Esophagus (tissue), 2 donors: ENCODE measurements around the gene PLEK2. TPM values are rescaled to one million over a fixed set of nuclear protein-coding genes. Genes with fewer than 3 reads are reported as not detected.
A peak's percentile ranks its signal among the peaks of the same experiment; 100 is the strongest.

Experiments
- H3K27ac ChIP-seq, 2 donors: one replicate each; pipeline ENCODE4 v1.5.1; 2013; ENCODE audit warnings: low read depth in 2 of 2, mild to moderate bottlenecking in 2 of 2, inconsistent platforms in 1 of 2, low read length in 1 of 2, moderate library complexity in 1 of 2
- H3K27me3 ChIP-seq, 2 donors: one replicate each; pipeline ENCODE4 v1.6.1; 2013; ENCODE audit warnings: low read length in 2 of 2, control low read depth in 1 of 2, mild to moderate bottlenecking in 1 of 2; ENCODE audit not compliant: insufficient read depth in 2 of 2, control insufficient read depth in 1 of 2
- H3K36me3 ChIP-seq, 2 donors: one replicate each; pipeline ENCODE4 v1.6.1; 2013; ENCODE audit warnings: low read length in 1 of 2; ENCODE audit not compliant: control insufficient read depth in 2 of 2, insufficient read depth in 2 of 2
- H3K4me1 ChIP-seq, 2 donors: one replicate each; pipeline ENCODE4 v1.6.1; 2013; ENCODE audit warnings: low read length in 1 of 2; ENCODE audit not compliant: control insufficient read depth in 2 of 2, insufficient read depth in 2 of 2
- H3K4me3 ChIP-seq, 2 donors: one replicate each; pipeline ENCODE4 v1.5.1; 2013; ENCODE audit warnings: low read length in 2 of 2, mild to moderate bottlenecking in 2 of 2, low read depth in 1 of 2, moderate library complexity in 1 of 2
- H3K9me3 ChIP-seq, 2 donors: one replicate each; pipeline ENCODE4 v1.6.1; 2013; ENCODE audit warnings: mild to moderate bottlenecking in 2 of 2, low read depth in 1 of 2, low read length in 1 of 2, moderate library complexity in 1 of 2; ENCODE audit not compliant: control insufficient read depth in 2 of 2, insufficient read depth in 1 of 2
- WGBS, 2 donors: extraction: QIAGEN DNeasy Blood & Tissue Kit; methylation state at CpG; one replicate each; pipeline ENCODE4 v1.1.7; 2013; 5-methylcytosine and 5-hydroxymethylcytosine counted together
- polyA plus RNA-seq, 2 donors: library from polyadenylated mRNA; stranded (reverse); fragments of 200-250 nt; gene quantifications; one replicate each; pipeline ENCODE4 v1.2.3, GENCODE V29; 2013
- donor health status: healthy with polysubstance abuse.
- donor health status: Bipolar disorder and iron deficiency.

PLEK2 gene
- polyA plus RNA-seq, 2 donors = 16.5 to 19.0 TPM

DNA sequence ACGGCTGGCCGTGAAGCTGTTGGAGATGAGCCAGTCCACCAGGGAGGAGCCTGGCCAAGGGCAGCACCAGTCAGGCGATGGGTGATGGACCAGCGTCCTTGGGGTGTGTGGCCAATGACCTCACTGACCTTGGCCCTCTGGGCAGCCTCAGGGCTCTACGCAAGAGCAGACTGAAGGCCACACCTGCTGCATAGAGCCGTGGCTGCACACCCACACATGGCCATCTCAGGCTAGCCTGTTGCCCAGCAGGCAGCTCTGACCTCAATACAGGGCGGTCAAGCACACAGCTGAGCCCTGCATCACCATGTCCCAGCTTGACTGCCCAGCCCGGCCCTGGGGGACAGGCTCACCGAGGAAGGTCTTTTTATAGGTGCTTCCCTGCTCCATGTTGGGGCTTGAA is 19.2 kb downstream of the PLEK2 start:
- Histone ChIP-seq H3K27ac (no peak overlapping the region), H3K27me3 (no peaks in the 10 kb centered on the region), H3K9me3 (no peaks in the 10 kb centered on the region), H3K4me3 (no peak overlapping the region), H3K36me3 (peaks cover 0 to 5% of the 10 kb centered on the region in 2 donors), H3K4me1 (peaks cover 0 to 5% of the 10 kb centered on the region in 2 donors)
- WGBS, 2 donors = 76 to 85% methylated on average over 9 of the region's 9 CpGs

DNA sequence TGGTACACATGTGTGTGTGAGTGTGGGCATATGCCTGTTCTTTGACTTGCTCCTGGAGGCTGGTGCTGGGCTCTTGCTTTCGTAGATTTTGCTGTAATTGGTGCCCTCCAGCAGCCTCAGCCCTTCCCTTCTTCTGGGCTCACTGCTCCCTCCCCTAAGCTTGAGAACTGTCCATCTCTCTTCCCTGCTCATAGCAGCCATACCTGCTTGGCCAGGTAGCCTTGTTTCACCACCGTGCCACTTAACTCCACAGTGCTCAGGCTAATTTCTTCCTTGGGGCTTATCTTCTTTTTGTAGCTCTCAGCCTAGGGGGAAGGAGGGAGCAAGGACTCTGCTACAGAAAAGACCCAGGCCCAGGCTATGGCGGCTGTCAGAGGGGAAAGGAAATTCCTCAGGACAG is 19.8 kb downstream of the PLEK2 start:
- Histone ChIP-seq H3K9me3 (no peaks in the 10 kb centered on the region), H3K27ac (no peak overlapping the region), H3K27me3 (no peaks in the 10 kb centered on the region), H3K4me3 (no peak overlapping the region), H3K36me3 (peaks cover 0 to 2% of the 10 kb centered on the region in 2 donors), H3K4me1 (peaks cover 0 to 5% of the 10 kb centered on the region in 2 donors)
- WGBS, 2 donors = 63 to 81% methylated on average over 3 of the region's 3 CpGs

DNA sequence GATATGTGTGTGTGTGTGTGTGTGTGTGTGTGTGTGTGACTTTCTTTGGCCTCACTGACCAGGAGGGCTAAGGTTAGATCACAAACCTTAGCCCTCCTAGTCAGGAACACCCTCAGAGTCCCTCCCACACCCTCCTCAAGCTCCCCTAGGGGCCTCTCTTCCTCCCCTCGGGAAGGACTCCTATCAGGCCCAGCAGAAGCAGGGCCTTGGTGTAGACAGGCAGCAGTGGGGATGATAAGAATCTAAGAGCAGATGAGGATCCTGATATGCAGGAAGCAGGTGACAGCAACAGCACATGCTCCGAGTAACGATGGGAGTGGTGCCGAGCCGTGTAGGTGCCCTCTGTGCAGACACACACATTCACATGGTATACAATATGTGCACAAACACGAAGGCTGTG is 20.7 kb downstream of the PLEK2 start:
- Histone ChIP-seq H3K36me3 (peaks cover 0 to 2% of the 10 kb centered on the region in 2 donors), H3K4me1 (peaks cover 0 to 5% of the 10 kb centered on the region in 2 donors), H3K27ac (no peak overlapping the region), H3K4me3 (no peak overlapping the region), H3K27me3 (no peaks in the 10 kb centered on the region), H3K9me3 (no peaks in the 10 kb centered on the region)
- 66 to 74% methylated on average over 6 of the region's 6 CpGs for WGBS, 2 donors

DNA sequence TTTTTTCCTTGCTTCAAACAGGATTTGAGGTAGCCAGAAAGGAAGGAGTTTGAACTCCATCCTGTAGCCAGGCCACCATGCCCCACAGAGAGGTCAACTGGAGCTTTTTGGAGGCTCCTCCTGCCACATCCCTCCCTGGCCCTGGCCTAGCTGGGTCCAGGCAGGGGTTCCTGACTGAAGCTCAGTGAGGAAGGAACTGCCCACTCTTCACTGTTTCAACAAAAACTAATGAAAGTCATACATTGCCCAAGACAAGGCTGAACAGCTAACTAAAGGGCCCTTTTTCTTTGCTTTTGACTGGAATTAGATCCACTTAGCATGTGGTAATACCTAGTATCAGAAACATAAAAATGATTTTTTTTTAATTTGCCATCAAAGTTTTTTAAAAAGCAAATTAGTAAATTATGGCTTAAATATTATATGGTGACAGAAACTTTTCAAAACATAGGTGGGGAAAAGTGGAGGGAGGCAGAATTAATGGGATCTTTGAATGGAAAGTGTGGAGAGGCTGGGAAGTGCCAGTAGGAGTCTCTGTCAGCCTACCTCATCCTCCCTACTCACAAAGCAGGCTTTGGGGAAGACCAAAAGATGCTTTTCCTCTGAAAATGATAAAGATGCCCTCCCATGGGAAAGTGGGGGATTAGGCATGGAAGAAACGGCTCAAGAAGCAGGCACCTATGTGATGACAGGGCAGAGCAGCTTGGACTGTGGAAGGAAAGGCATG is 22.0 kb downstream of the PLEK2 start:
- no peak overlapping the region for H3K27ac ChIP-seq
- H3K9me3 ChIP-seq = no peaks in the 10 kb centered on the region
- H3K36me3 ChIP-seq = peaks cover 0 to 2% of the 10 kb centered on the region in 2 donors
- WGBS, 2 donors = 65 to 81% methylated on average over 1 of the region's 1 CpG
- peaks cover 0 to 5% of the 10 kb centered on the region in 2 donors for H3K4me1 ChIP-seq
- H3K27me3 ChIP-seq = no peaks in the 10 kb centered on the region
- H3K4me3 ChIP-seq = no peak overlapping the region

DNA sequence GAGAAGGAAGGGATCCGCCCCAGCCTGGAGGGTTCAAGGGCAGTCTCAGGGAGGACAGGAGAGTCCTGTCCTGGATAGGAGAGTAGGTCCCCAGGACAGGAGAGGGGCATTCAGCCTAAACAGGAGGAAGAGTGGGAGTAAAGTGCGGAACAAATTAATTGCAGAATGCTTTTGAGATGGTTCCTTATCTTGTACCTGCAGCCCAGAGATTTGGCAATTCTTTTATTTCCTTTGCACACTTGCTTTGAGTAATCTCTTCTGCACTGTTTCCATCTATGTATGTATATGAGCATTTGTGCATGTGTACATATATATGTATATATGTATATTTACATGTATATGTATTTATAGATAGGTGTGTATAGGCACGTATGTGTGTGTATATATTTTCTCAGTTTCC is 22.7 kb downstream of the PLEK2 start:
- no peaks in the 10 kb centered on the region for H3K27me3 ChIP-seq
- H3K4me3 ChIP-seq = no peak overlapping the region
- H3K4me1 ChIP-seq = peaks cover 0 to 5% of the 10 kb centered on the region in 2 donors
- H3K27ac ChIP-seq = no peak overlapping the region
- no peaks in the 10 kb centered on the region for H3K9me3 ChIP-seq
- peaks cover 0 to 2% of the 10 kb centered on the region in 2 donors for H3K36me3 ChIP-seq
- 82 to 88% methylated on average over 3 of the region's 3 CpGs for WGBS, 2 donors

DNA sequence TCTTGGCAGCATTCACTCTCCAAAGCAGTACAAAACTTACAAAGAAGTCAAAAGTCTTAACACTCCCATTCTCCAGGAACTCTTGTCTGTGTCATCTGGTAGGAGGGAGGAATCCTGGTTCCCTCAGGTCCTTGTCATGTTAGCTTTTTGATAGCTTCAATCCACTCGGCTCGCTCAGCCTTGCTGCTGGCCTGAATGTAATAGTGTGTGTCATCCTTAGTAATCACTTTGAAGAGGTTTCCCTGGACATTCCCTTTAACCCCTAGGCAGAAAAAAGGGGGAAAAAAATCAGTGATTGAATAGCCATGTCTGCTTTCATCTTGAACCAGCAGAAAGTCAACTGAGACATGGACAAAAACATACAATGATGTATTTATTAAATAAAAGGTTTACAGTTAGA is 24.8 kb downstream of the PLEK2 start:
- H3K9me3 ChIP-seq = no peaks in the 10 kb centered on the region
- H3K27ac ChIP-seq = no peak overlapping the region
- H3K4me1 ChIP-seq = peaks cover 0 to 2% of the 10 kb centered on the region in 2 donors
- peaks cover 4 to 9% of the 10 kb centered on the region in 2 donors for H3K36me3 ChIP-seq
- no peaks in the 10 kb centered on the region for H3K27me3 ChIP-seq
- 79 to 90% methylated on average over 2 of the region's 2 CpGs for WGBS, 2 donors
- H3K4me3 ChIP-seq = no peak overlapping the region

DNA sequence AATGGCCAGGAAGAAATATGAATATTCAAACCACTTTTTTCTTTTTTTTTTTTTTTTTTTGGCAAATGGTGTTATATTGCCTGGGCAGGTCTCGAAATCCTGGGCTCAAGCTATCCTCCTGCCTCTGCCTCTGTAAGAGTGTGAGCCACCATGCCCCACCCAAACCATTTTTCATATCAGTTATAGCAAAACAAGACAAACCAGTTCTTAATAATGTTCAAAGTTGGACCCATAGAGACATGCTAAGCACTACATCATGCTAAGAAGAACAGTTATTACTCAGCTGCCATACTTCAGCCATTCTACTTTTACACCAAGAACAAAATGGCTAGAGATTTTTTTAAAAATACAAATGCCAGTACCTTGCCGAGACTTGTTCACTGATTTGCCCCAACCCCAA is 26.3 kb downstream of the PLEK2 start:
- peaks cover 4 to 12% of the 10 kb centered on the region in 2 donors for H3K36me3 ChIP-seq
- no peaks in the 10 kb centered on the region for H3K4me1 ChIP-seq
- no peaks in the 10 kb centered on the region for H3K9me3 ChIP-seq
- no peaks in the 10 kb centered on the region for H3K27me3 ChIP-seq
- 56 to 76% methylated on average over 2 of the region's 2 CpGs for WGBS, 2 donors
- H3K27ac ChIP-seq = no peak overlapping the region
- no peak overlapping the region for H3K4me3 ChIP-seq

DNA sequence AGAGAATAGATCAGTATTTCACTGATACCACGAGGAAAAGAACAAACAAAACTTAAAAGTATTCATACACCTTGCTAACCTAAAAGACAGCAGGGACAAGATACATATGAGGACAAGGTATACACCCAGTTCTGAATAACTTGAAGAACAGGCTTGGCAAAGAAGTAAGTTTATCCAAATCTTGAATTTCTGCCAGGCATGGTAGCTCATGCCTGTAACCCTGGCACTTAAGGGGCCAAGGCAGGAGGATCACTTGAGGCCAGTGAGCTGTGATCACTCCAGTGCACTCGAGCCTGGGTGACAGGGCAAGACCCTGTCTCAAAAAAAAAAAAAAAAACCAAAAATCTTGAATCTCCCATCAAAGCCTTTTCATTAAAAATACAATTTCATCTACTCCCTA is 26.8 kb downstream of the PLEK2 start:
- H3K36me3 ChIP-seq = peaks cover 2 to 12% of the 10 kb centered on the region in 2 donors

DNA sequence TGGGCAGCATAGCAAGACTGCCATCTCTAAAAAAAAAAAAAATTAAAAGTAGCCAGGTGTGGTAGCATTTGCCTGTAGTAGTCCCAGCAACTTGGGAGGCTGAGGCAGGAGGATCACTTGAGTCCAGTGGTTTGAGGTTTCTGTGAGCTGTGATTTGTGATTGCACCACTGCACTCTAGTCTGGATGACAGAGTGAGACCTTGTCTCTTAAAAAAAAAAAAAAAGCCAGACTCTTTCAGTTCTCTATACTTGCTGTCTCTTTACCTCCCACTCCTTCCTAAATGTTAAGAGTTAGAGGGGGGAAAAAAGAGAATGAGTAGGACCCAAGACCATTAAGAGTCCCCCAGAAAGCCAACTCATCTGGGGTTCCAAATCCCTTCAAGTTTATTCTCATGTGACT is 34.0 kb downstream of the PLEK2 start:
- peaks cover 8 to 17% of the 10 kb centered on the region in 2 donors for H3K36me3 ChIP-seq
- no peaks in the 10 kb centered on the region for H3K4me1 ChIP-seq
- no peak overlapping the region for H3K27ac ChIP-seq
- H3K27me3 ChIP-seq = no peaks in the 10 kb centered on the region
- H3K4me3 ChIP-seq = no peak overlapping the region
- H3K9me3 ChIP-seq = no peaks in the 10 kb centered on the region

More for the DNA sequence above, 26.8 kb downstream of the PLEK2 start:
- peak overlapping the region in 1 of 2 donors; percentile 34 for H3K27ac ChIP-seq
- WGBS, 2 donors = 54% methylated on average over 2 of the region's 2 CpGs
- H3K9me3 ChIP-seq = no peaks in the 10 kb centered on the region
- H3K27me3 ChIP-seq = no peaks in the 10 kb centered on the region
- no peak overlapping the region for H3K4me3 ChIP-seq
- no peaks in the 10 kb centered on the region for H3K4me1 ChIP-seq

DNA sequence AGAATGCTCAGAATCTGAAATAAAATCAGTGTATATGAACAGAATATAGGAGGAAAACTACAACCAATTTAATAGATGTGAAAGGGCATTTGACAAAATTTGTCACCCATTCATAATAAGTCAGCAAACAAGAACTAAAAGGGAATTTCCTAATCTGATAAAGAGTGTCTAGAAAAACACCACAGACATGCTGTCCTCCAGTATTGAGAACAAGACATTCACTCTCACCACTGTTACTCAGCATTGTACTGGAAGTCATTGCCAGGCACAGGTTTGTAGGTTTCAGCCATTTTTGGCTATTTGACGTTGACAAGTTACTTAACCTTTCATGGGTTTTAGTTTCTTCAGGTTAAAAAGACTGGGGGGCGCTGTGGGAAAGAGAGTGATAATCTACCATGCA is 38.6 kb downstream of the PLEK2 start:
- Histone ChIP-seq H3K4me3 (no peak overlapping the region), H3K9me3 (no peaks in the 10 kb centered on the region), H3K36me3 (peaks cover 10 to 11% of the 10 kb centered on the region in 2 donors), H3K4me1 (no peaks in the 10 kb centered on the region), H3K27me3 (no peaks in the 10 kb centered on the region), H3K27ac (no peak overlapping the region)
- WGBS, 2 donors = 73 to 79% methylated on average over 2 of the region's 2 CpGs
